HG03097 (cell line): ENCODE data around the gene SLK.

ENCODE experiments used
- ATAC-seq: cut with Tn5 transposase; IDR thresholded peaks from one replicate; pipeline ENCODE4 v1.9.1; 2021; ENCODE audit not compliant: unreplicated experiment, low FRiP score

The SLK gene

DNA sequence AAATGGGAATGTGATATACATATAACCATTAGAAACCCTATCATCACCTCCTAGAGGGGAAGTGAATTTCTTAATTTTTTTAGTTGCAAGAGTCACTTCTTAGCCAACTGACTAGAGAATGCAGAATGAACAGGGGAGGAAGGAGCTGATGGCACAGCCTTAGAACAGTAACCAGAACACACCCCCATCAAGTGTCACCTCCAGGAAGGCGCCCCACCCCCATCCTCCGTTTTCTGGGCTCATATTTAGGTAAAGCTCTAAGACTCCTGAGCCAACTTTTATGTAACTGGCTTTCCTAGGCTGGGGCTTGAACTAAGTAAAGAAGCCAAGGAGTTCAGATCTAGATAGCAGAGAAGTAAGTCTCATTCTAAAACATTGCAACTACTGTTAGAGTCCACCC is 64.7 kb downstream of the SLK start:
- ATAC-seq, result no peak

DNA sequence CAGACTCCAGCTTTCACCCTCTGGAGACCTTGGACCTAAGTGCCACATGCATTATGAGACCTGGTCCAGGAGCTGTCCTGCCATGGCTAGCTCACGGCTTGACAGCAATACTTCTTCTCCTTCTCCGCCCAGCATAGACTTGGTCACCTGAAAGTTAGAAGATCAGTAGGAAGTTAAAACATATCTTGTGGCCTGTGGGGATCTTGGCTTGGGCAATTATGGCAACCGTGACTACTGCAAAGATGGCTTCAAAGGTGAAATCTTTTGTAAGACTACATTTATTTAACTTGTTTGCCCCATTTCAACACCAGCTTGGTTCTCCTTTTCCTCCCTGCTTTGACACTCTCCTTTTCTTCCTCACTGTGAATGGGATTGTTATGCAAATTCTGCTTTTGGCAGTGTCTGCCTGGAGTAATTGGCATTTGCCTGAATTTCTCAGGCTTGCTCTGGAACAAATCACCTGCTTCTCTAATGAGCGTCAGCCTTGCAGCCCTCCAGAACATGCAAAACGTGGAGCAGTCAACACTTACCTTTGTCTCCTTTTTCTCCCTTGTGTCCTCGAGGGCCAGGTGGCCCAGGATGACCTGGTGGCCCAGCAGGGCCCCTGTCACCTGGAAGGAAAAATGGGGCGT is 65.3 kb downstream of the SLK start:
- ATAC-seq, result no peak

DNA sequence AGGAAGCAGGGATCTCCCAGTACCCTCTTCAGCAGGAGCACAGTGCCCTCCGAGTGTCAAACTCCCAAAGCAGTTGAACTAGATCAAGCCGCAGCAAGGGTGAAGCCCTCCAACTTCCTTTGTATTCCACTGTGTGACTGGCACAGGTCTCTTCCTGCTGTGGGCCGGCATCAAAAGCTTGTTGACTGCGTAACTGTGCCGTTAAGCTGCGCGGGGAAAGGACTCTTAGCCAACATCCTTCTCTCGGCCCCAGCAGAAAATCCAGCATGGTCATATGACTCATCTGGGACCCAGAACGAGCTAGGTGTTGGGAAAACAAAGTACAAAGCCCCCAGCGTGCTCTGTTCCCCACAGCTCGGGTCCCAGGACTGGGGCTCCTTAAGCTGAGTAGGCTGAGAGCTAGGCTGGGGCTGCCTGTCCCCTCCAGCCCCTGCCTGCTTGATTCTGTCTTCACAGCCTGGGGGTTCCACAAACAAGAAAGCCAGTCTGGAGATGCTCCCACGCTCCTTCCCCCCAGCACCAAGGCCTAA is 66.5 kb downstream of the SLK start:
- no peak for ATAC-seq

- no peak for ATAC-seq
These were observed 67.0 kb downstream of the SLK start for GRCh38 chr10:104033966-104034365.

GRCh38 chr10:104034401-104035193 is 67.7 kb downstream of the SLK start:
- ATAC-seq, result no peak

- no peak for ATAC-seq
These were observed 68.5 kb downstream of the SLK start for GRCh38 chr10:104035194-104036068.

DNA sequence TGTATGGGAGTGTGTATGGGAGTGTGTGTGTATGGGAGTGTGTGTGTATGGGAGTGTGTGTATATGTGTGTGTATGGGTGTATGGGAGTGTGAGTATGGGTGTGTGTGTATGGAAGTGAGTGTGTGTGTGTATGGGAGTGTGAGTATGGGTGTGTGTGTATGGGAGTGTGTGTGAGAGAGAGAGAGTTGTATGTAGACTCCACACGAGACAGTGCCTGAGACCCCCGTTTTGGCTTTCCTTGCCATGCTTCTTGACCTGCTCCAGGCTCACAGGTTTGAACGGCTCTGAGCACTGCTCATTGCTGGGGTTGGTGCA is 69.1 kb downstream of the SLK start:
- ATAC-seq, result no peak

DNA sequence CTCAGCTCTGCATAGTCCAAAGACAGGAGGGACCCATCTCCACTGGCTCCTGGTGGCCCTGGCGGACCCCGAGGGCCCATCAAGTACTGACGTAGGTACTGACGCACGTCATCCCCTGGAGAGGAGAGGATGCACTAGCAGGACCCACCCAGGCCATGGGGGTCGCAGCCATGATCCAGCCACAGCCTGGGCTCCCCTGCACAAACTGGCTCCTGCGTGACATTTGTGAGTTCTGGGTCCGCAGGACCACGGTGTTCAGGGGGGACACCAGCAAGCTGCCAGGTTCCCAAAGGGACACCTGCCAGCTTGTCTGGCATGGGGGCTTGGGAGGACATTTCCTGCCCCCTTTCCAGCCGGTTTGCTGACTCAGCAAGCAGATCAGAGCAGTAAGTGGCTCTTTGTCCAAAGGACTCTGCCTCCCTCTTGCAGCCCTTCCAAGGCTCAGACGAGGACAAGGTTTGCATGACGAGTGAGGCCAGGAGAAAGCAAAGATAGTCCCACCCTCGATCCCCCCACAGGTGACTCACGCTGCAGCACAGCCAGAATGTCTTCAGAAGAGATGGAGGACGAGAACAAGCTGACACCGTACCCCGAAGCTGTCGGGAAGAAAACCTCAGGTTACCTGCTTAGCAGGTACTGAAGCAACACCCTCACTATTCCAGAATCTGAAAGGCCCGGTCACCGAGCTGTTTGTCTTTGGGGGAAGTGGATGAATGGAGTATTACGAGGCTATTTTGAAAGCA is 69.7 kb downstream of the SLK start:
- ATAC-seq, result no peak

GRCh38 chr10:104037261-104037951 is 70.5 kb downstream of the SLK start:
- no peak for ATAC-seq

- no peak for ATAC-seq
These were observed 71.6 kb downstream of the SLK start for GRCh38 chr10:104038537-104038936.

- ATAC-seq, result no peak
These were observed 72.2 kb downstream of the SLK start for GRCh38 chr10:104038958-104039752.

DNA sequence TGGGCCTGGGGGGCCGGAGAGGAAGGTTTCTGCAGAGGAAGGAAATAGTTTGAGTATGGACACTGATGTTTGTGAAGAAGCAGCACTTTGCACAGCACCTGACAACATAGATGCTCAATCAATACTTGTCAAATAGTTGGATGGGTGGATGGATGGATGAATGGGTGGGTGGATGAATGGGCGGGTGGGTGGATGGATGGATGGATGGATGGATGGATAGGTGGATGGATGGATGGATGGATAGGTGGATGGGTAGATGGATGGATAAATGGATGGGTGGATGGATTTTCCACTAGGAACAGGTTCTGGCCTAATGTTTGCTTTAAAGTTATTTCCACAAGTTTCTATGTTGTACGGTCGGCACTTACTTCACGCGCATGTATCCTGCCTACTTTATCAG is 73.4 kb downstream of the SLK start:
- no peak for ATAC-seq

DNA sequence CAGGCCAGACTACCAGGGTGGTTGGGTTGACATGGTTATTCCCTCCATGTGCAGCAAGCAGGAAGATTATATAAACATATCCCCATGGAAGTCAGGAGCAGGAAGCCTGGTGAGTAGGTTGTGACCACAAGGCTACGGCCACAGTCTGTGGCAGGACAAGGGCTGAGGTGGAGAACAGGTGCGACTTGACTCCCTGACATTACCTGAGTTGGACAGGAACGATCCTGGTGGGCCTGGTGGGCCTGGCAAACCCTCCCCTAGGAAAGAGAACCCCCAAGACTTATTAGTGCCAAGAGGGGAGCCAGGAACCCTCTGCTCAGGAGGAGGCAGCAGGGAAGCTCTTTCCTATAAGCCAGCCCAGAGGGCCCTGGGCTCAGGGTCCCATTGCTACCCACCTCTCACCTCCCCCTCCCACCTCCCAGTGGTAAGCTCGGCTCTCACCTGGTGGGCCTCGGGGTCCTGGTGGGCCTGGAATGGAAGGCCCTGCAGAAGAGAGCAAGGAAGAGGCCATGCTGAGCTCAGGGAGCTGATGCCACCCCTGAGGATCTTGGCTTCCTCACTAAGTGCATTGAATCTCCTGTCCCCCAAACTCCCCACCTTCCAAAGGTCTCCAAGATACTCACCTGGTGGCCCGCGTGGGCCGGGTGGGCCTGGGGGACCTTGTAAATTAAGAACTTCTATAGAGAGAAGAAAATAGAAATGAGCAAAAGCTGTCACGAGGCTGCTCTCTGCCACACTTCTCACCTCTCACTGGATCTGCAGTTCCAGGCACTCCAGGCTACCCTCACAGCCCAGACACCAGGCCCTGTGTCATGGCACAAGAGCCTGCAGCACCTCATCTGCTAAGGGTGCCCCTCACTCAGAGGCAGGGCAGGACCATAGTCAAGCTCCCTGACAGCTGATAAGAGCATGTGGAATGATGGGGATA is 74.2 kb downstream of the SLK start:
- no peak for ATAC-seq

GRCh38 chr10:104041891-104042535 is 75.1 kb downstream of the SLK start:
- ATAC-seq, result no peak

DNA sequence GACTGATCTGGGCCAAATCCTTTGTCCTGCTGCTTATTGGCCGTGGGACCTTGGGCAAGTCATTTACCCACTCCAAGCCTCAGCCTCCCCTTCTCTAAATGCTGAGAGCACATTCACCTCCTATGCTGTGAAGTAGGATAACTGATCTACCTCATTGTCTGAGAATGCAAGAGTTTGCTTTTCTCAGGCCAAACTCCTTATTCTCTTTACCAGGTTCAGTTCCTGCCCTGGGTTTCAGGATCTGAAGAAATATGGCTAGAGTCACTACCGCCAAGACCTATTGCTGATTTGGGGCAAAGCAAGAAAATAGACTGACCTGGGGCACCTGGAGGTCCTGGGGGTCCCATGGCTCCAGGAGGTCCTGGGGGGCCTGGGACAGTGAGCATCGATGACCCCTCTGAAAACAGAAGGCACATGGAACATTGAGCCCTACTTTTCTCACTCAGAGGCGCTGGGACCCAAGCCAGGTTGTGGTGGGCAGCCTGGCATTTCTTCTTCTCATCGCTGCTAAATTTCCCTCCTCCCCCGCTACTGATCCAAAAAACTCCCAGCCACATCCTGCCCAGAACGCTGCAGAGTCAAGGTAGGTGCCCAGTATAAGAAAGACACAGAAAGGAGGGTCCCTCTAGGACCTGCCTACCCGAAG is 76.4 kb downstream of the SLK start:
- no peak for ATAC-seq

DNA sequence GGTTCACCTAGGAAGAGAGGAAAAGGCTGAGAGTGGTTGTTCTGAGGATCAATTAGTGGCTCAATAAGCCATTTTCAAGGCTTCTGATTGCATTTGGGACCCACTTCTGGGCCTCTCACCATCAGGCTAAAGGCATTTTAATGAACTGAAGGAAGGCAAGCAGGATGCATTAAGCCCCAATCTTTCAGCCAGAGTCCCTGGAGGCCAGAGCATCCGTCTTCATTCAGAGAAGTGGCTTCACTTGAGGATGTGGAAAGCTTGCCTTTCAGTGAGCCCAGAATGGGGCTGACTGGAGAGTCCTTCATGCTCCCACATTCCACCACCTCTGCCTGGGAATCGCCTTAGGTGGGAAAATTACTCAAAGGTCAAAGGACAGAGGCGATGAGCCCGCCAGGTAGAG is 76.9 kb downstream of the SLK start:
- ATAC-seq, result no peak
